ENCODE measurements around the gene GPR173.

Gene GPR173

GRCh38 chrX:53048169-53049126 is at the start of gene GPR173:
TSS of gene GPR173 (plus strand) at chrX:53048789. CDS start at chrX:53076622, 27,833 bp downstream.
- DNase-seq (ENCODE audit: low spot score), result peak; percentile 46

- no peak for DNase-seq (ENCODE audit: low spot score)
Observed at GRCh38 chrX:53000447-53001135, 48.0 kb upstream of the GPR173 start.

GRCh38 chrX:53001958-53002357 is 46.6 kb upstream of the GPR173 start:
- DNase-seq (ENCODE audit: low spot score), result no peak

GRCh38 chrX:53003111-53003510 is 45.5 kb upstream of the GPR173 start:
- no peak for DNase-seq (ENCODE audit: low spot score)

GRCh38 chrX:53004038-53004437 is 44.6 kb upstream of the GPR173 start:
- DNase-seq (ENCODE audit: low spot score), result no peak

- no peak for DNase-seq (ENCODE audit: low spot score)
Observed at GRCh38 chrX:53004811-53005210, 43.8 kb upstream of the GPR173 start.

- DNase-seq (ENCODE audit: low spot score), result no peak
Observed at GRCh38 chrX:53005327-53005726, 43.3 kb upstream of the GPR173 start.

- DNase-seq (ENCODE audit: low spot score), result no peak
Observed at GRCh38 chrX:53009032-53009431, 39.6 kb upstream of the GPR173 start.

GRCh38 chrX:53013291-53013690 is 35.3 kb upstream of the GPR173 start:
- no peak for DNase-seq (ENCODE audit: low spot score)

GRCh38 chrX:53018627-53019026 is 30.0 kb upstream of the GPR173 start:
- DNase-seq (ENCODE audit: low spot score), result no peak

- no peak for DNase-seq (ENCODE audit: low spot score)
Observed at GRCh38 chrX:53022381-53022780, 26.2 kb upstream of the GPR173 start.

- DNase-seq (ENCODE audit: low spot score), result no peak
Observed at GRCh38 chrX:53028678-53029077, 19.9 kb upstream of the GPR173 start.

- no peak for DNase-seq (ENCODE audit: low spot score)
Observed at GRCh38 chrX:53031380-53031779, 17.2 kb upstream of the GPR173 start.

- no peak for DNase-seq (ENCODE audit: low spot score)
Observed at GRCh38 chrX:53036149-53036548, 12.4 kb upstream of the GPR173 start.

GRCh38 chrX:53039236-53039635 is 9.4 kb upstream of the GPR173 start:
- DNase-seq (ENCODE audit: low spot score), result no peak

- DNase-seq (ENCODE audit: low spot score), result no peak
Observed at GRCh38 chrX:53044995-53045394, 3.6 kb upstream of the GPR173 start.

GRCh38 chrX:53047228-53047627 is 1.4 kb upstream of the GPR173 start:
- no peak for DNase-seq (ENCODE audit: low spot score)

GRCh38 chrX:53049127-53049517 is 533 bp downstream of the GPR173 start:
- no peak for DNase-seq (ENCODE audit: low spot score)

- DNase-seq (ENCODE audit: low spot score), result no peak
Observed at GRCh38 chrX:53050841-53051240, 2.3 kb downstream of the GPR173 start.

- DNase-seq (ENCODE audit: low spot score), result no peak
Observed at GRCh38 chrX:53055244-53055849, 6.8 kb downstream of the GPR173 start.

- DNase-seq (ENCODE audit: low spot score), result no peak
Observed at GRCh38 chrX:53056292-53056691, 7.7 kb downstream of the GPR173 start.

- no peak for DNase-seq (ENCODE audit: low spot score)
Observed at GRCh38 chrX:53065104-53065503, 16.5 kb downstream of the GPR173 start.

GRCh38 chrX:53071064-53071463 is 22.5 kb downstream of the GPR173 start:
- DNase-seq (ENCODE audit: low spot score), result no peak
